ENCODE results near the gene AADACL4.

DNA sequence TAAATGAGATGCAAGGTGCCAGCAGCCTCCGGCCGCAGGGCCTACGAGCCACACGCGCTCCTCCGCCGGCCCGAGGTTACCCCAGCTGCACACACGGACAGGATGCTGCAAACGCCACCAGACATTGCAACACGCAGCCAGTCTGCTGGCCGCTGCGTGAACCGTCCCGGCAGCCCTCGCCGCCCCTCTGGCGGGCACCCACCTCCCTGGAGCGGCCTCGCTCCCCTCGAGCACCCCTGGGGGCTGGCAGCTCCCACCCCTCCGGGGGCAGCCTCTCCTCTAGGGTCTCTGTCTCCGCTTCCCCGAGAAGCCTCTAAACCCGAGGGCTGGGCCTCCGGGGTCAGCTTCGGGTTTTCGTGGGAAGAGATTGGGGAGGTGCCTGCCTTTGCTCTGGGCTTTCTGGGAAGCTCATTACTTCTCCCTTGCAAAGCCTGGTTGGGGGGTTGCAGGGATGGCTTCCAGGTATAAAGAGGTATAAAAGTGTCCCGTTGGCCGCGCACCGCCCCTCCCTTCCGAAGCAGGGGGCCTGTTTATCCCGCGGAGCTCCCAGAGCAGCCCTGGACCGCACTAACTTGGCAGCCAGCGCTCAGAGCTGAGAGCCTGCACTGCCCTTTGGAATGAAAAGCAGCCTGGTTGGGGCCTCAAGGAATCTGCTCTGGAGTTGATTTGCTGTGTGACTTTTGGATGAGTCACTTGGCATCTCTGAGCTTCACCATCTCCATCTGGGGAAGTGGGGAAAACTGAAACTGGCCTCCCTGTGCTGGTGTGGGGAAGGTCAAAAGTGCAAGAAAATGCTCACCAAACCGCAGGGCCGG, 47.7 kb upstream of the AADACL4 start:
- peak; percentile 50 for TF ChIP-seq EP300 (IDR thresholded peaks at IDR 0.05; ENCODE audit: low read depth)
- TF ChIP-seq CTCF (IDR thresholded peaks at IDR 0.05): no peak

All from transverse colon (tissue), 3 donors.